Motor neuron (in vitro differentiated cells): ENCODE measurements around the gene FILIP1. TPM values are rescaled to one million over a fixed set of nuclear protein-coding genes. Genes with fewer than 3 reads are reported as not detected.

Experiments used
- ATAC-seq, 8 experiments: fragments of 200-7000 bp; cut with Tn5 transposase; replicated peaks in 6 of 8; 2 replicates each; pipeline ENCODE4 v1.8.0; 2021; ENCODE audit warnings: mild to moderate bottlenecking in 8 of 8, moderate library complexity in 8 of 8
- H3K27ac ChIP-seq, 2 donors: fragments of 250-450 bp; sonication (Bioruptor Pico); 2 replicates each; pipeline ENCODE4 v1.9.0; 2021; ENCODE audit warnings: antibody characterized with exemption in 2 of 2, mild to moderate bottlenecking in 2 of 2, moderate library complexity in 1 of 2
- H3K4me1 ChIP-seq, 2 donors: fragments of 250-450 bp; sonication (Bioruptor Pico); replicated peaks in 1 of 2; 2 replicates each; pipeline ENCODE4 v1.6.1; 2021; ENCODE audit warnings: antibody characterized with exemption in 2 of 2, mild to moderate bottlenecking in 2 of 2, moderate library complexity in 1 of 2
- H3K4me3 ChIP-seq, 5 donors: fragments of 250-450 bp; sonication (Bioruptor Pico); 2 replicates each; pipeline ENCODE4 v1.9.0; 2021; ENCODE audit warnings: antibody characterized with exemption in 5 of 5, mild to moderate bottlenecking in 5 of 5, moderate library complexity in 4 of 5
- WGBS, 10 experiments: fragments of 450-650 bp; shearing (Covaris generic); methylation state at CpG; one replicate each; pipeline ENCODE4 v1.0.0; 2022; 5-methylcytosine and 5-hydroxymethylcytosine counted together
- in situ Hi-C, 9 experiments: fragments of 400-800 bp; cut with MboI; loops; one replicate each; pipeline ENCODE4 v1.15.0; 2021; ENCODE audit warnings: low sequenced_read_pairs in 9 of 9, low pct_unique_long_range_greater_than_20kb in 2 of 9; ENCODE audit not compliant: unreplicated experiment in 9 of 9
- total RNA-seq, 8 experiments: library from RNA; unstranded; fragments of 300-600 nt; gene quantifications; 2 replicates each; pipeline versions ENCODE4 v1.2.3 to v1.2.4, GENCODE V29; 2022

FILIP1 gene
- total RNA-seq, 8 experiments from 2014 or later = 0.27 to 10.8 (median 4.3) TPM

GRCh38 chr6:75492386-75493153, 1.0 kb downstream of the FILIP1 start:
- WGBS, 10 experiments = 28 to 100% (median 87%) methylated on average over 1 to 3 of the region's 3 CpGs; no CpG with 5 or more reads in 1 of the 10 experiments
- Histone ChIP-seq H3K4me3 (no peak overlapping the region), H3K27ac (no peak overlapping the region), H3K4me1 (peaks cover 0 to 3% of the 10 kb centered on the region in 2 donors)
- in situ Hi-C loops = no loop called here
- no peak for ATAC-seq

- peaks cover 0 to under 1% of the 10 kb centered on the region in 2 donors for H3K4me1 ChIP-seq
- no peak overlapping the region for H3K4me3 ChIP-seq
- 17 to 100% (median 53%) methylated on average over 1 of the region's 1 CpG; no CpG with 5 or more reads in 2 of the 10 experiments for WGBS, 10 experiments
- in situ Hi-C loops = no loop called here
- no peak for ATAC-seq
- no peak overlapping the region for H3K27ac ChIP-seq
These were observed 2.3 kb downstream of the FILIP1 start for GRCh38 chr6:75491291-75491690.

- no peak overlapping the region for H3K27ac ChIP-seq
- in situ Hi-C loops = no loop called here
- no peak overlapping the region for H3K4me3 ChIP-seq
- H3K4me1 ChIP-seq = no peaks in the 10 kb centered on the region
- ATAC-seq = no peak
- 63 to 100% (median 100%) methylated on average over 1 to 3 of the region's 3 CpGs; no CpG with 5 or more reads in 1 of the 10 experiments for WGBS, 10 experiments
These were observed 2.9 kb downstream of the FILIP1 start for GRCh38 chr6:75490706-75491105.

- Histone ChIP-seq H3K4me1 (no peaks in the 10 kb centered on the region), H3K4me3 (no peak overlapping the region), H3K27ac (no peak overlapping the region)
- WGBS, 10 experiments = 44 to 100% (median 93%) methylated on average over 1 of the region's 1 CpG; no CpG with 5 or more reads in 3 of the 10 experiments
- ATAC-seq = no peak
- in situ Hi-C loops = no loop called here
These were observed 4.6 kb downstream of the FILIP1 start for GRCh38 chr6:75489025-75489424.

- H3K27ac ChIP-seq = no peak overlapping the region
- no peaks in the 10 kb centered on the region for H3K4me1 ChIP-seq
- in situ Hi-C loops = no loop called here
- H3K4me3 ChIP-seq = no peak overlapping the region
- peak in 2 of 8 experiments; percentile 46 to 82 for ATAC-seq
- WGBS, 10 experiments = 0 to 50% (median 0%) methylated on average over 1 of the region's 1 CpG; no CpG with 5 or more reads in 1 of the 10 experiments
These were observed 5.6 kb downstream of the FILIP1 start for GRCh38 chr6:75488033-75488432.

- in situ Hi-C loops = no loop called here
- 79 to 100% (median 96%) methylated on average over 1 to 6 of the region's 6 CpGs for WGBS, 10 experiments
- Histone ChIP-seq H3K4me1 (no peaks in the 10 kb centered on the region), H3K27ac (no peak overlapping the region), H3K4me3 (no peak overlapping the region)
- ATAC-seq = no peak
These were observed 6.6 kb downstream of the FILIP1 start for GRCh38 chr6:75486850-75487518.

- no peaks in the 10 kb centered on the region for H3K4me1 ChIP-seq
- no peak overlapping the region for H3K4me3 ChIP-seq
- in situ Hi-C loops = no loop called here
- no peak for ATAC-seq
- H3K27ac ChIP-seq = no peak overlapping the region
These were observed 9.1 kb downstream of the FILIP1 start for GRCh38 chr6:75484535-75484934.

GRCh38 chr6:75483136-75483952, 10.3 kb downstream of the FILIP1 start:
- ATAC-seq = no peak
- Histone ChIP-seq H3K27ac (no peak overlapping the region), H3K4me3 (no peak overlapping the region), H3K4me1 (no peaks in the 10 kb centered on the region)
- WGBS, 10 experiments = 22 to 100% (median 83%) methylated on average over 1 to 3 of the region's 3 CpGs
- in situ Hi-C loops = no loop called here

GRCh38 chr6:75481936-75482593, 11.5 kb downstream of the FILIP1 start:
- Histone ChIP-seq H3K4me3 (no peak overlapping the region), H3K27ac (no peak overlapping the region), H3K4me1 (no peaks in the 10 kb centered on the region)
- WGBS, 10 experiments = 0 to 81% (median 61%) methylated on average over 1 to 4 of the region's 4 CpGs; no CpG with 5 or more reads in 1 of the 10 experiments
- no peak for ATAC-seq
- in situ Hi-C loops = no loop called here

- 0 to 100% (median 80%) methylated on average over 1 of the region's 1 CpG; no CpG with 5 or more reads in 3 of the 10 experiments for WGBS, 10 experiments
- in situ Hi-C loops = no loop called here
- Histone ChIP-seq H3K4me1 (no peaks in the 10 kb centered on the region), H3K27ac (no peak overlapping the region), H3K4me3 (no peak overlapping the region)
- ATAC-seq = no peak
These were observed 12.2 kb downstream of the FILIP1 start for GRCh38 chr6:75481394-75481793.

- Histone ChIP-seq H3K4me3 (no peak overlapping the region), H3K27ac (no peak overlapping the region), H3K4me1 (no peaks in the 10 kb centered on the region)
- in situ Hi-C loops = no loop called here
- ATAC-seq = no peak
- 10 to 100% (median 86%) methylated on average over 1 of the region's 1 CpG; no CpG with 5 or more reads in 5 of the 10 experiments for WGBS, 10 experiments
These were observed 13.2 kb downstream of the FILIP1 start for GRCh38 chr6:75480425-75480824.

GRCh38 chr6:75479712-75480111, 13.9 kb downstream of the FILIP1 start:
- in situ Hi-C loops = no loop called here
- WGBS, 10 experiments = 83 to 100% (median 97%) methylated on average over 2 to 6 of the region's 6 CpGs; no CpG with 5 or more reads in 1 of the 10 experiments
- no peak for ATAC-seq
- H3K4me3 ChIP-seq = no peak overlapping the region
- no peaks in the 10 kb centered on the region for H3K4me1 ChIP-seq
- no peak overlapping the region for H3K27ac ChIP-seq

GRCh38 chr6:75478929-75479328, 14.7 kb downstream of the FILIP1 start:
- no peak overlapping the region for H3K27ac ChIP-seq
- ATAC-seq = no peak
- no peak overlapping the region for H3K4me3 ChIP-seq
- in situ Hi-C loops = no loop called here
- no peaks in the 10 kb centered on the region for H3K4me1 ChIP-seq
